Measurements from ENCODE around the gene ZNF672.
"Not testable (repeated sequence)": the region's sequence is repeated elsewhere in the genome, so short reads cannot be mapped to it uniquely, and the experiment has no call there.

The ZNF672 gene

GRCh38 chr1:248793592-248793991 is 44.4 kb upstream of the ZNF672 start:
- TF ChIP-seq, protein P1, sequence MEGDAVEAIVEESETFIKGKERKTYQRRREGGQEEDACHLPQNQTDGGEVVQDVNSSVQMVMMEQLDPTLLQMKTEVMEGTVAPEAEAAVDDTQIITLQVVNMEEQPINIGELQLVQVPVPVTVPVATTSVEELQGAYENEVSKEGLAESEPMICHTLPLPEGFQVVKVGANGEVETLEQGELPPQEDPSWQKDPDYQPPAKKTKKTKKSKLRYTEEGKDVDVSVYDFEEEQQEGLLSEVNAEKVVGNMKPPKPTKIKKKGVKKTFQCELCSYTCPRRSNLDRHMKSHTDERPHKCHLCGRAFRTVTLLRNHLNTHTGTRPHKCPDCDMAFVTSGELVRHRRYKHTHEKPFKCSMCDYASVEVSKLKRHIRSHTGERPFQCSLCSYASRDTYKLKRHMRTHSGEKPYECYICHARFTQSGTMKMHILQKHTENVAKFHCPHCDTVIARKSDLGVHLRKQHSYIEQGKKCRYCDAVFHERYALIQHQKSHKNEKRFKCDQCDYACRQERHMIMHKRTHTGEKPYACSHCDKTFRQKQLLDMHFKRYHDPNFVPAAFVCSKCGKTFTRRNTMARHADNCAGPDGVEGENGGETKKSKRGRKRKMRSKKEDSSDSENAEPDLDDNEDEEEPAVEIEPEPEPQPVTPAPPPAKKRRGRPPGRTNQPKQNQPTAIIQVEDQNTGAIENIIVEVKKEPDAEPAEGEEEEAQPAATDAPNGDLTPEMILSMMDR (IDR thresholded peaks at IDR 0.05; ENCODE audit: low read depth, low read length), result no peak
- Histone ChIP-seq H3K4me3 (ENCODE audit: low read depth, low read length) (no peak overlapping the region), H3K27me3 (peaks cover 12% of the 10 kb centered on the region), H3K36me3 (no peaks in the 10 kb centered on the region), H3K9me3 (no peaks in the 10 kb centered on the region), H3K4me1 (no peaks in the 10 kb centered on the region)
- no peak for DNase-seq

DNA sequence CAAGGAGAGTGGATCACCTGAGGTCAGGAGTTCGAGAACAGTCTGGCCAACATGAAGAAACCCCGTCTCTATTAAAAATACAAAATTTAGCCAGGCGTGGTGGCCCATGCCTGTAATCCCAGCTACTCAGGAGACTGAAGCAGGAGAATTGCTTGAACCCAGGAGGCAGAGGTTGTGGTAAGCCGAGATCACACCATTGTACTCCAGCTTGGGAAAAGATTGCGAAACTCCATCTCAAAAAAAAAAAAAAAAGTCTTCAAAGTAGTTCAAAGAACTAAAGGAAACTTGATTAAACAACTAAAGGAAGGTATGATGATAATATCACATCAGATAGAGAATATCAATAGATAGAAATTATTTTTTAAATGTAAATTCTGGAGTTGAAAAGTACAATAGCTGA is 43.4 kb upstream of the ZNF672 start:
- not testable (repeated sequence) for H3K4me3 ChIP-seq (ENCODE audit: low read depth, low read length); DNase-seq; H3K36me3 ChIP-seq; H3K4me1 ChIP-seq; H3K9me3 ChIP-seq
- H3K27me3 ChIP-seq, result peaks cover 22% of the 10 kb centered on the region

DNA sequence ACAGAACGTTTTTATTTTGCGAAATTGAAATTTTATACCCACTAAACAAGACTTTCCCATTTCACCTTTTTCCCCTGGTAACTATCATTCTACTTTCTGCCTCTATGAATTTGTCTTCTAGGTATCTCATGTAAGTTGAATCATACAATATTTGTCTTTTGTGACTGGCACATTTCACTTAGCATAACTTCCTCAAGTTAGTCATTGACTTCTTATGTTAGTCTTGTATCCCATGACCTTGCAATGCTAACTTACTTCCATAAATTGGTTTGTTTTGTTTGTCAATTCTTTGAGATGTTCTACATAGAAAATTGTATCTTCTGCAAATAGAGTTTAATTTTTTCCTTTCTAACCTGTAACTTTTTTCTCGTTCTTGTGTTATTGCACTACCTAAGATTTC is 39.2 kb upstream of the ZNF672 start:
- no peak for DNase-seq
- no peaks in the 10 kb centered on the region for H3K36me3 ChIP-seq
- TF ChIP-seq, protein P1 (IDR thresholded peaks at IDR 0.05; ENCODE audit: low read depth, low read length), result no peak
- peaks cover 39% of the 10 kb centered on the region for H3K27me3 ChIP-seq
- no peak overlapping the region for H3K4me3 ChIP-seq (ENCODE audit: low read depth, low read length)
- H3K9me3 ChIP-seq, result no peaks in the 10 kb centered on the region
- H3K4me1 ChIP-seq, result no peaks in the 10 kb centered on the region

GRCh38 chr1:248800459-248800858 is 37.6 kb upstream of the ZNF672 start:
- peaks cover 39% of the 10 kb centered on the region for H3K27me3 ChIP-seq
- H3K4me1 ChIP-seq, result no peaks in the 10 kb centered on the region
- no peak overlapping the region for H3K4me3 ChIP-seq (ENCODE audit: low read depth, low read length)
- no peaks in the 10 kb centered on the region for H3K9me3 ChIP-seq
- DNase-seq, result no peak
- H3K36me3 ChIP-seq, result no peaks in the 10 kb centered on the region
- TF ChIP-seq, protein P1 (IDR thresholded peaks at IDR 0.05; ENCODE audit: low read depth, low read length), result no peak

DNA sequence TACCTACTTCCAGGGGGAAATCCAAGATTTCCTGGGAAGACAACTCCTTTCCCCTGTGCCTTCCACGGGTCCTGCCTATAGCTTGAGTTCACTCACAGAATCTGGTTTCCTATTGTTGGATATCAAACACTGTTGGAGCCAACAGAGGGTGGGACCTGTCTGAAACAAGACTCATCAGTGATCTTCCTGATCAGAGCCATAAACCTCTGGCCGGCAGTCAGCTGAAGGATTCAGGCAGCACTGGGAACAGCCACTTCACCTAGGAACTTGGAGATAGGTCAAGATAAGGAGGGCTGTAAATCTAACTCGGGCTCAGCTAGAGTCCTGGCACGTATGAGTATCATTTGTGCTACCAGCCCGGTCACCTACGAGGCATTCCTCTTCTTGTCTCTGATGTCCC is 35.6 kb upstream of the ZNF672 start:
- TF ChIP-seq, protein P1 (IDR thresholded peaks at IDR 0.05; ENCODE audit: low read depth, low read length), result no peak
- Histone ChIP-seq H3K27me3 (peaks cover 39% of the 10 kb centered on the region), H3K36me3 (no peaks in the 10 kb centered on the region), H3K9me3 (no peaks in the 10 kb centered on the region), H3K4me1 (no peaks in the 10 kb centered on the region), H3K4me3 (ENCODE audit: low read depth, low read length) (no peak overlapping the region)
- no peak for DNase-seq

DNA sequence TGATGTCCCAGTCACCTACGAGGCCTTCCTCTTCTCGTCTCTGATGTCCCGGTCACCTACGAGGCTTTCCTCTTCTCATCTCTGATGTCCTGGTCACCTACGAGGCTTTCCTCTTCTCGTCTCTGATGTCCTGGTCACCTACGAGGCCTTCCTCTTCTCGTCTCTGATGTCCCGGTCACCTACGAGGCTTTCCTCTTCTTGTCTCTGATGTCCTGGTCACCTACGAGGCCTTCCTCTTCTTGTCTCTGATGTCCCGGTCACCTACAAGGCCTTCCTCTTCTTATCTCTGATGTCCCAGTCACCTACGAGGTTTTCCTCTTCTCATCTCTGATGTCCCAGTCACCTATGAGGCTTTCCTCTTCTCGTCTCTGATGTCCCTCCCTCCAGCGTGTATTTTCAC is 34.5 kb upstream of the ZNF672 start:
- H3K4me3 ChIP-seq (ENCODE audit: low read depth, low read length); DNase-seq; H3K4me1 ChIP-seq; H3K9me3 ChIP-seq; H3K36me3 ChIP-seq: not testable (repeated sequence)
- peaks cover 28% of the 10 kb centered on the region for H3K27me3 ChIP-seq

- TF ChIP-seq, protein P1 (IDR thresholded peaks at IDR 0.05; ENCODE audit: low read depth, low read length), result no peak
- Histone ChIP-seq H3K9me3 (no peaks in the 10 kb centered on the region), H3K4me3 (ENCODE audit: low read depth, low read length) (no peak overlapping the region), H3K36me3 (no peaks in the 10 kb centered on the region), H3K4me1 (no peaks in the 10 kb centered on the region), H3K27me3 (peaks cover 17% of the 10 kb centered on the region)
- DNase-seq, result no peak
Measured at GRCh38 chr1:248804771-248805681, 33.0 kb upstream of the ZNF672 start.

All from BE2C (cell line).